Aorta (tissue), 4 donors: Measurements from ENCODE around the gene ZNF614. TPM values are rescaled to one million over a fixed set of nuclear protein-coding genes. Genes with fewer than 3 reads are reported as not detected.

Experiments used
- polyA plus RNA-seq, 2 donors: library from polyadenylated mRNA; stranded (reverse); fragments of 200-250 nt; gene quantifications; one replicate each; pipeline ENCODE4 v1.2.3, GENCODE V29; 2013
- total RNA-seq, 2 donors: library from RNA; stranded (reverse); fragmentation: NEBNext Ultra II Directional; extraction: Animal tissue kit (Norgen Biotek cat#: 25700); gene quantifications; one replicate each; pipeline ENCODE4 v1.2.1, GENCODE V29; 2021
- donor health status: healthy with polysubstance abuse.
- donor health status: Bipolar disorder and iron deficiency.
- donor health status: DM: no; HTN: no; CAD: no.
- donor health status: DM: yes; HTN: yes; CAD: no.

The ZNF614 gene
- total and polyA plus RNA-seq, 4 donors, result 3.8 to 9.3 (median 6.2) TPM

Other genes starting within 250 kb of the ZNF614 start
- 10 to 100 TPM; 21.2 to 25.1 TPM for gene FPR3, start 233.2 kb downstream of the ZNF614 start, total RNA-seq
- 10 to 100 TPM in 1 of 2 donors, 1 to 10 TPM in 1; 1.7 to 11.9 TPM for gene FPR3, start 233.2 kb downstream of the ZNF614 start, polyA plus RNA-seq
- gene ZNF577, start 140.4 kb downstream of the ZNF614 start, total RNA-seq, result 10 to 100 TPM; 12.5 to 24.2 TPM
- gene ZNF577, start 140.4 kb downstream of the ZNF614 start, polyA plus RNA-seq, result 10 to 100 TPM in 1 of 2 donors, 1 to 10 TPM in 1; 4.5 to 61.1 TPM
- gene ZNF649, start 123.4 kb downstream of the ZNF614 start, total RNA-seq, result 10 to 100 TPM; 14.3 to 15.3 TPM
- 1 to 10 TPM; 1.5 to 8.5 TPM for gene ZNF649, start 123.4 kb downstream of the ZNF614 start, polyA plus RNA-seq
- 1 to 10 TPM; 6.4 to 8.8 TPM for gene ZNF613, start 100.9 kb downstream of the ZNF614 start, total RNA-seq
- 1 to 10 TPM; 6.3 to 8.7 TPM for gene ZNF613, start 100.9 kb downstream of the ZNF614 start, polyA plus RNA-seq
- gene ZNF350, start 41.5 kb downstream of the ZNF614 start, total RNA-seq, result 10 to 100 TPM; 13.2 to 17.7 TPM
- 10 to 100 TPM in 1 of 2 donors, 1 to 10 TPM in 1; 9.9 to 11.9 TPM for gene ZNF350, start 41.5 kb downstream of the ZNF614 start, polyA plus RNA-seq
- gene ZNF615, start 20.2 kb downstream of the ZNF614 start, total RNA-seq, result 10 to 100 TPM; 11.7 to 18.9 TPM
- 10 to 100 TPM in 1 of 2 donors, 1 to 10 TPM in 1; 4.6 to 10.1 TPM for gene ZNF615, start 20.2 kb downstream of the ZNF614 start, polyA plus RNA-seq
- gene ZNF432, start 20.5 kb upstream of the ZNF614 start, total RNA-seq, result 10 to 100 TPM; 21.4 to 22.0 TPM
- gene ZNF432, start 20.5 kb upstream of the ZNF614 start, polyA plus RNA-seq, result 10 to 100 TPM in 1 of 2 donors, 1 to 10 TPM in 1; 4.1 to 14.3 TPM
- 10 to 100 TPM; 33.8 to 40.7 TPM for gene ZNF841, start 67.4 kb upstream of the ZNF614 start, total RNA-seq
- 10 to 100 TPM in 1 of 2 donors, under 1 TPM in 1; 0.88 to 19.6 TPM for gene ZNF841, start 67.4 kb upstream of the ZNF614 start, polyA plus RNA-seq
- gene ZNF616, start 111.6 kb upstream of the ZNF614 start, total RNA-seq, result 10 to 100 TPM in 1 of 2 donors, 1 to 10 TPM in 1; 8.1 to 11.0 TPM
- gene ZNF616, start 111.6 kb upstream of the ZNF614 start, polyA plus RNA-seq, result 1 to 10 TPM in 1 of 2 donors, under 1 TPM in 1; 0.88 to 2.1 TPM
- gene ZNF836, start 143.2 kb upstream of the ZNF614 start, total RNA-seq, result 10 to 100 TPM; 15.4 to 20.3 TPM
- gene ZNF836, start 143.2 kb upstream of the ZNF614 start, polyA plus RNA-seq, result 1 to 10 TPM; 1.5 to 4.6 TPM
- gene PPP2R1A, start 161.7 kb upstream of the ZNF614 start, total RNA-seq, result 100 to 1,000 TPM; 174 to 178 TPM
- gene PPP2R1A, start 161.7 kb upstream of the ZNF614 start, polyA plus RNA-seq, result 10 to 100 TPM; 50.2 to 92.2 TPM
- 10 to 100 TPM; 16.6 to 20.5 TPM for gene ZNF766, start 241.2 kb upstream of the ZNF614 start, total RNA-seq
- 10 to 100 TPM in 1 of 2 donors, 1 to 10 TPM in 1; 6.1 to 10.9 TPM for gene ZNF766, start 241.2 kb upstream of the ZNF614 start, polyA plus RNA-seq